HG03175 (cell line): ENCODE data around the gene PRSS3.
"Not testable (repeated sequence)": the region's sequence is repeated elsewhere in the genome, so short reads cannot be mapped to it uniquely, and the experiment has no call there.

ENCODE experiments used
- ATAC-seq: cut with Tn5 transposase; IDR thresholded peaks from one replicate; pipeline ENCODE4 v1.9.1; 2021; ENCODE audit warnings: mild to moderate bottlenecking, moderate library complexity; ENCODE audit not compliant: unreplicated experiment

Gene PRSS3

GRCh38 chr9:33817327-33818166 lies 22.2 kb downstream of the PRSS3 start:
- peak; percentile 20 for ATAC-seq

DNA sequence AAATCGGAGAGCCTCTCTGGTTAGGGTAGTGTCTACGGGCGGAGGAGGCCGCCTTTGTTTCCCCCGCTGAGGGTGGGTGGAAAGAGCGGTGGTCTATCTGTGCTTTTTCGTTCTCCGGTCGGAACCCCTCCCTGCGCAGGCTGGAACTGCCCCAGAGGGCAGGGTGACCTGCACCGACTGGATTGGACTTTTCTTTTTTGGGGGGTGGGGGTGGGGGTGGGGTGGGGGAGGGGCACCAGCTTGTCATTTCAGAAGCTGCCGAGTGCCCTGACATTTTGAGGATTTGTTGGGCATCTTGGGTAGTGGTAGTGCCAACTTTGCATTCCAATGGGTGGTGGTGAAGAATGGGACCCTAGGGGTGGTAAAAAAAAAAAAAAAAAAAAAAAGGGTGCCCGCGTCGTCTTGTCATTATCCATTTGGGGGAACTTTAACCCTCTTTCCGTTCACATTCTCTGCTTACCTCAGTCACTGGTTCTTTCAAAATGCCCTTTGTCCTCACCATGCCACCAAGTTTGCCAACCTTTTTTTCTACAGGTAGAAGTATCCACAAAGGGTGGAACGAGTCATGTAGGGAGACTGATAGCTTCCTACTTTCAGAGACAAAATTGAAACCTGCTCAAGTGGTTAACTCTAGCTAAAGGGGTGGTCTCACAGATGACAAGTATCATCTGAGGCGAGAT lies 22.9 kb downstream of the PRSS3 start:
- no peak for ATAC-seq

DNA sequence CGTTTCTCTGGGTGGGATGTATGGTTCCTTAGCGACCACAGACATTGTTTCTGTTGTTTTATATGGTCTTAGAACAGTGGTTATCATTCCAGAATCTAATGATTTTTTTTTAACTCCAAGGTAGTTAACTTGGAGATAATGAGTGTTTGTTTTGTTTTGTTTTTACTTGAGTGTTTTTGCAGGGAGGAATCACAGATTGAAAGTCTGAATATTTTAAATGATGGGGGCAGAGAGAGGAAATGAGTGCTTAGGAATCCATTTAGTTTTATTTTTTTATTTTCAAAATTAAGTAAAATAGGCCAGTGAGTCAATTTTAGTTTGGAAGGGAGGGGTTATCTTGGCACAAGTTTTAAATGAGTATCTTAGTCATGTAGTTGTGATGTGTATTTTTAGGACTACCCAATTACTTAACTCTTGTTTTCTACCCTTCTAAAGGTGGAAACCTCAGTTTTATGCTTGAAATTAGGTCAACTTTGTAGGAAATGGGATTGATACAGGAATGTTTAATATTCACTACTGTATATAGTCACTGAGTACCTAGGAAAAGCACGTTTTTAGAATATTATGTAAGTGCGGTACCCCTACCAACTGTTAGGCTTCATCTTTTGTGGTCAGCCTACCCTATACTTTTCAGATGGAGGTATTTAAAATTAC lies 23.6 kb downstream of the PRSS3 start:
- ATAC-seq, result no peak

GRCh38 chr9:33820231-33820745 lies 24.9 kb downstream of the PRSS3 start:
- no peak for ATAC-seq

- ATAC-seq, result no peak
These were observed 28.4 kb downstream of the PRSS3 start for GRCh38 chr9:33823801-33824200.

- ATAC-seq, result not testable (repeated sequence)
These were observed 31.9 kb downstream of the PRSS3 start for GRCh38 chr9:33827285-33827684.

GRCh38 chr9:33829641-33830230 lies 34.4 kb downstream of the PRSS3 start:
- not testable (repeated sequence) for ATAC-seq

DNA sequence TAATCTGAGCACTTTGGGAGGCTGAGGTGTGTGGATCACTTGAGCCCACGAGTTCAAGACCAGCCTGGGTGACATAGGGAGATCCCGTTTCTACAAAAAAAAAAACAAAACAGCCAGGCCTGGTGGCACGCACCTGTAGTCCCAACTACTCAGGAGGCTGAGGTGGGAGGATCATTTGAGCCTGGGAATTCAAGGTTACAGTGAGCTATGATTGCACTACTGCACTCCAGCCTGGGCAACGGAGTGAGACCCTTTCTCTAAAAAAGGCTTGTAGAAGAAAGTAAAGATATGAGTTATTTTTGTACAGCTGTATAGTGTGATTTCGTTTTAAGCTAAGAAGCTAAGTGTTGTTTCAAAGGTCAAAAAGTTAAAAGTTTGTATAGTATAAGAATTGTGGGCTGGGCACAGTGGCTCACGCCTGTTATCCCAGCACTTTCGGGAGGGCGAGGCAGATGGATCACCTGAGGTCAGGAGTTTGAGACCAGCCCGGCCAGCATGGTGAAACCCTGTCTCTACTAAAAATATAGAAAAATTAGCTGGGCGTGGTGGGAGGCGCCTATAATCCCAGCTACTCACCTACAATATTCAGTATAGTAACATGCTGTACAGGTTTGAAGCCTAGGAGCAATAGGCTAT lies 40.4 kb downstream of the PRSS3 start:
- no peak for ATAC-seq

DNA sequence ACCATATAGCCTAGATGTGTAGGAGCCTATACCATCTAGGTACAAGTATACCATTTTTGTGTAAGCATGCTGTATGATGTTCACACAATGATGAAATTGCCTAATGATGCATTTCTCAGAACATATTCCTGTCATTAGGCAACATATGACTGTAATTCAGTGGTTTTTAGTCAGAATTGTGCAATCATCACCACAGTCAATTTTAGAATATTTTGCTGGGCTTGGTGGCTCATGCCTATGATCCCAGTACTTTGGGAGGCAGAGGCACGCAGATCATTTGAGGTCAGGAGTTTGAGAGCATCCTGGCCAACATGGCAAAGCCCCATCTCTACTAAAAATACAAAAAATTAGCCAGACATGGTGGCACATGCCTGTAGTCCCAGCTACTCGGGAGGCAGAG lies 40.9 kb downstream of the PRSS3 start:
- not testable (repeated sequence) for ATAC-seq

GRCh38 chr9:33837138-33837537 lies 41.8 kb downstream of the PRSS3 start:
- no peak for ATAC-seq

GRCh38 chr9:33840381-33840780 lies 45.0 kb downstream of the PRSS3 start:
- no peak for ATAC-seq

- no peak for ATAC-seq
These were observed 48.1 kb downstream of the PRSS3 start for GRCh38 chr9:33843312-33843961.

DNA sequence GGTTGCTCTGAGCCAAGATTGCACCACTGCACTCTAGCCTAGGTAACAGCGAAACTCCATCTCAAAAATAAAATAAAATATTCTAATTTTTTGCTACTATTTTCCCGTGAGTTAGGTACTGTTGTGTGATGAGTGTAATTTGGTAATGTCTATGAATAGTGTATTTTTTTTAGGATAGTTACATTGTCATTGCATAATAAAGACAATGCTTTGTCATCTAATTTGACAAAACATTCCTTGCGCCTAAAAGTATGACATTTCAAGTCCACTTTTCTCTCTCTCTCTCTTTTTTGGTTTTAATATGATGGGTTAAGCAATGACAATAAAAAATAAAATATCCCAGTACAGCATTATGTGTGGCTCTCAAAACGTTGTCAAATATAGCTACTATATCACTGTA lies 50.9 kb downstream of the PRSS3 start:
- ATAC-seq, result no peak

DNA sequence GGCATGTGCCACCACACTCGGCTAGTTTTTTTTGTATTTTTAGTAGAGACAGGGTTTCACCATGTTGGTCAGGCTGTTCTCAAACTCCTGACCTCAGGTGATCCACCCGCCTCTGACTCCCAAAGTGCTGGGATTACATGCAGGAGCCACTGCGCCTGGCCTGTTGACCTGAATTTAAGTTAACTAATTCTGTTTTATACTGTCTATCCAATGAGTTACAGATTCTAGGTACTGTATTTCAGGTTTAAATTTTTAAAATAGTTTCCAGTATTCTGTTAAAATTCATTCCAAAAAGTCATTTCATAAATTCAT lies 52.5 kb downstream of the PRSS3 start:
- ATAC-seq, result not testable (repeated sequence)
